Erythroblast (primary cell): ENCODE data around the gene CLEC4A.
A peak's percentile ranks its signal among the peaks of the same experiment; 100 is the strongest.
"Not testable (repeated sequence)": the region's sequence is repeated elsewhere in the genome, so short reads cannot be mapped to it uniquely, and the experiment has no call there.

Source experiments
- DNase-seq, 2 experiments: peaks; one replicate each; lab custom pipeline; 2025; lab: John Stamatoyannopoulos, UW
- GATA1 ChIP-seq: IDR thresholded peaks from 2 replicates; pipeline ENCODE4 v1.6.1; 2011; ENCODE audit warnings: low read depth, mild to moderate bottlenecking, control low read depth, low read length, moderate library complexity
- POLR2A ChIP-seq: IDR thresholded peaks from 2 replicates; pipeline ENCODE4 v1.6.1; 2011; ENCODE audit warnings: mild to moderate bottlenecking, low read length

The CLEC4A gene

GRCh38 chr12:8156845-8157244 lies 33.4 kb downstream of the CLEC4A start, which contains the start of gene ZNF705A:
TSS of gene ZNF705A (plus strand) at chr12:8157015. CDS start at chr12:8172626, 15,611 bp downstream.
- TF ChIP-seq GATA1 (no peak), POLR2A (no peak)

DNA sequence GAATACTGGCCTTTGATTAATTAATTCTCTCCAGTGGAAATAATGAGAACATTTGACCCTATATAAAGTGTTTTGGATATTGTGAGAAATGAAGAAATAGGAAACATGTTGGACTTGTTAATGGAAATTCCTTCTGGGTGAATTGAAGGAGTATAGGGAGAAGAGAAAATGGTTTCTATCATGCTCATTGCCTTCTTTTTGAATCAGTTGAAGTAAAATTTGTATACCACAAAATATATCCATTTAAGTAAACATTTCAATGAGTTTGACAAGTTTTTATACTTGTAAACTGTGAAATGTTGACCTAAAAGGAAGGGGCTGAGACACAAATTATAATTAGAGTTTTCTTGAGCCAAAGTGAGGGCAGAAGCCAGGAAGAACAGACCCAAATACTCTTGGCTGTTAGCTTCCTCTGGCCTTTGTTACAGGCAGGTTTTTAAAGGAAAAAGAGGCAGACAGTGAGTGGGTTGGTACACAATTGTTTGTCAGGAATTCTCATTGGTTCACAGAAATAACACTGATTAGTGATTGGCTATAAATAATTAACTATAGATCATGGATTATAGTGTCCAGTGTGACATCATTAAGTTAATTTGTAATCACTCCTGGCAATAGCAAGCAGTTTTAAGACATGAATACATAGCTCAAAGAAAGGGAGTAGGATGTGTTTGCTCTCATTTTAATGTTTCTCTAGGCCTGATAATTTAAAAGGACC lies 34.2 kb downstream of the CLEC4A start:
- TF ChIP-seq GATA1 (no peak), POLR2A (no peak)
- DNase-seq = no peak

More at GRCh38 chr12:8156845-8157244, 33.4 kb downstream of the CLEC4A start, which contains the start of gene ZNF705A:
- DNase-seq = no peak

GRCh38 chr12:8172911-8173310 lies 49.5 kb downstream of the CLEC4A start:
- DNase-seq = not testable (repeated sequence)

- peak; percentile 23 for TF ChIP-seq POLR2A
- peak; percentile 53 to 67 for DNase-seq
Measured at GRCh38 chr12:8179989-8180585, 56.7 kb downstream of the CLEC4A start.

- not testable (repeated sequence) for DNase-seq
Measured at GRCh38 chr12:8181271-8181670, 57.9 kb downstream of the CLEC4A start.

DNA sequence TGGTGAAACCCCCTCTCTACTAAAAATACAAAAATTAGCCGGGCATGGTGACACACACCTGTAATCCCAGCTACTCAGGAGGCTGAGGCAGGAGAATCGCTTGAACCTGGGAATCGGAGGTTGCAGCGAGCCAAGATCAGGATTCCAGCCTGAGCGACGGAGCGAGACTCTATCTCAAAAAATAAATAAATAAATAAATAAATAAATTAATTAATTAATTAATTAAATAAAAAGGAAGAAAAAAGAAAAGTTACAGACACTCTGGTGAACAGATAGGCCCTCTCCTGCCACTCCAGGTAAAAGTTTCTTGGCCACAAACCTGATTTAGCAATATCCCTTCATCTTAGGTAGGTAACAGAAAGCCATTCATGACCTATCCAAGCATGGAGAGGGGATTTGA lies 59.5 kb downstream of the CLEC4A start:
- not testable (repeated sequence) for DNase-seq

- not testable (repeated sequence) for DNase-seq
Measured at GRCh38 chr12:8183346-8183745, 59.9 kb downstream of the CLEC4A start.

DNA sequence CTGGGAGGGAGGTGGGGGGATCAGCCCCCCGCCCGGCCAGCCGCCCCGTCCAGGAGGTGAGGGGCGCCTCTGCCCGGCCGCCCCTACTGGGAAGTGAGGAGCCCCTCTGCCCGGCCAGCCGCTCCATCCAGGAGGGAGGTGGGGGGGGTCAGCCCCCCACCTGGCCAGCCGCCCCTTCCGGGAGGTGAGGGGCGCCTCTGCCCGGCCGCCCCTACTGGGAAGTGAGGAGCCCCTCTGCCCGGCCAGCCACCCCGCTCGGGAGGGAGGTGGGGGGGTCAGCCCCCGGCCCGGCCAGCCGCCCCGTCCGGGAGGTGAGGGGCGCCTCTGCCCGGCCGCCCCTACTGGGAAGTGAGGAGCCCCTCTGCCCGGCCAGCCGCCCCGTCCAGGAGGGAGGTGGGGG lies 60.8 kb downstream of the CLEC4A start:
- not testable (repeated sequence) for DNase-seq

DNA sequence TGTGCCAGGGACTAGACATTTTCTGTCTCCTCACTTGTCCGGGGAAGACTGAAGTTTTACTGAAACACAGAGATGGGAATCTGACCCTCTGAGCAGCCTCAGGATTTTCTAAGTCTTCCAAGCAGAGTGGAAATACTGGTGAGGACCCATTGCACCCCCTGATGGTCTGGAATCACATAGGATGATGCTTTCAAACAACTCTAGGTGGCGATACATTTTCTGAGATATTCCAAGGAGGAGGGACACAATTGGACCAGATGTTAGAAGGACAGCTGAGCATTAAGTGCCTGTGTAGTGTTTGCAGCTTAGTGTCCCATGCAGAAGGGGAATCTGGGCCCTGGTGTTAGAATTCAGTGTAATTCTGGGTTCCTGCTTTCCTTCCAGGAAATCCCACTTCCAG lies 64.7 kb downstream of the CLEC4A start:
- DNase-seq = not testable (repeated sequence)
